Measurements from ENCODE around the gene CCDC70. TPM values are rescaled to one million over a fixed set of nuclear protein-coding genes. Genes with fewer than 3 reads are reported as not detected.

Gene CCDC70
- total RNA-seq, 1 donor from 2014 or later: not detected

DNA sequence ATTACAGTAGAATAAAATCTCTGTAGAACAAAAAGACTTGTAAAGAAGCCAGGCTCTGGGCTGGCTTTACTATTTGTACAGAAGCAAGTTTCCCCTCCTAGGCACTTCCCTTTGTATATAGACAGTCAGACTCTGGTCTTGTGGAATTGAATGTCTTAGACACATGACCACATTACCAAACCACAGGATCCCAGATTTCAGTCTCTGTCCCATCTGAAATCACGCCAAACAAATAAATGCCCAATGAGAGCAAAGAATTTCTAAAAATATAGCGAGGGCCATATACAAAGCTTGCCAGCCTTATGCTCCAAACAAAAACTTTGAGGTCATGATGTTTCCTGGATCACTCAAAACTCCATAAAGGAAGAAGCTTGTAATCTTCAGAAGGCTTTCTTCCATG is 23.9 kb downstream of the CCDC70 start:
- no peak overlapping the region for H3K4me3 ChIP-seq (ENCODE audit: low read depth, low read length)
- H3K36me3 ChIP-seq (ENCODE audit: control insufficient read depth, insufficient read depth, low read length): no peaks in the 10 kb centered on the region
- FAIRE-seq (no peak), DNase-seq (ENCODE audit: low read depth) (no peak)
- TF ChIP-seq, protein P1, sequence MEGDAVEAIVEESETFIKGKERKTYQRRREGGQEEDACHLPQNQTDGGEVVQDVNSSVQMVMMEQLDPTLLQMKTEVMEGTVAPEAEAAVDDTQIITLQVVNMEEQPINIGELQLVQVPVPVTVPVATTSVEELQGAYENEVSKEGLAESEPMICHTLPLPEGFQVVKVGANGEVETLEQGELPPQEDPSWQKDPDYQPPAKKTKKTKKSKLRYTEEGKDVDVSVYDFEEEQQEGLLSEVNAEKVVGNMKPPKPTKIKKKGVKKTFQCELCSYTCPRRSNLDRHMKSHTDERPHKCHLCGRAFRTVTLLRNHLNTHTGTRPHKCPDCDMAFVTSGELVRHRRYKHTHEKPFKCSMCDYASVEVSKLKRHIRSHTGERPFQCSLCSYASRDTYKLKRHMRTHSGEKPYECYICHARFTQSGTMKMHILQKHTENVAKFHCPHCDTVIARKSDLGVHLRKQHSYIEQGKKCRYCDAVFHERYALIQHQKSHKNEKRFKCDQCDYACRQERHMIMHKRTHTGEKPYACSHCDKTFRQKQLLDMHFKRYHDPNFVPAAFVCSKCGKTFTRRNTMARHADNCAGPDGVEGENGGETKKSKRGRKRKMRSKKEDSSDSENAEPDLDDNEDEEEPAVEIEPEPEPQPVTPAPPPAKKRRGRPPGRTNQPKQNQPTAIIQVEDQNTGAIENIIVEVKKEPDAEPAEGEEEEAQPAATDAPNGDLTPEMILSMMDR (IDR thresholded peaks at IDR 0.05; ENCODE audit: insufficient read depth, low read length, severe bottlenecking): no peak
- H3K27me3 ChIP-seq (ENCODE audit: control insufficient read depth, insufficient read depth, low read length): no peaks in the 10 kb centered on the region

DNA sequence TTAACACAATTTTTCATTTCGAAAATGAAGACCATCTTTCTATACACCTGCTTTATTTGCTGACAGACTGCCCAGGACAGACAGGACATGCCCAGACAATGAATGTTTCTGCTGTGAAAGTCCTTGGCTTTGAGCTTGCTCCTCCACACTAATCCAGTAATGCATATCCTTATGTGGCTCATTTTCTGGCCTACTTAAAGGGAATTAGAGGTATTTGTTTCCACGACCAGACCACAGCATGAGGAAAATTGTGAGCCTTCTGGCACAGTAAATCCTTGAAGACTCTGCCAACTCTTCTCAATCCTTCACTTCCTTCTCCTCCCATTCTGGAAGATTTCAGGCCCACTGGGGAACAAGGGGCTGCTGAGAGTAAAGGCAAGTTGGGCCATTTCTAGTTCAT is 25.7 kb downstream of the CCDC70 start:
- no peak for FAIRE-seq
- peak; percentile 63 for DNase-seq (ENCODE audit: low read depth)
- no peaks in the 10 kb centered on the region for H3K27me3 ChIP-seq (ENCODE audit: control insufficient read depth, insufficient read depth, low read length)
- TF ChIP-seq, protein P1 (IDR thresholded peaks at IDR 0.05; ENCODE audit: insufficient read depth, low read length, severe bottlenecking): no peak
- H3K4me3 ChIP-seq (ENCODE audit: low read depth, low read length): no peak overlapping the region
- no peaks in the 10 kb centered on the region for H3K36me3 ChIP-seq (ENCODE audit: control insufficient read depth, insufficient read depth, low read length)

DNA sequence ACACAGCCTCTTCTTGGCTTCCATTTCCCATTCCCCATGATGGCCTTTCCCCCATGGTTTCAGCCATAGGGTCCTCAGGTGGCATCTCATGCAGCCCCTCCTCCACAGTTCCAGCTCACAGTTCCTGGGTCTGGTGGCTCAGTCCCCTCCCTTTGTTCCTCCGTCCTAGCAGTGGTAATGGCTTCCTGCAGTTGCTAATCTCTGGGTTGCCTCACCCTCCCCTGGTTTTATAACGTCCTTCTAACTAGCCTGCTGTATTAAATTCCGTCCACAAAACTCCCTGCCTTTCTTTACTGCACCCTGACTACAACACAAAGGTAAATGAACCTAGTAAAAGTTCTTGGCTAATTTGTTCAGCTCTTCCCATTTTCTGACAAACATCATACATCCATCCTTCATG is 30.9 kb downstream of the CCDC70 start:
- H3K36me3 ChIP-seq (ENCODE audit: control insufficient read depth, insufficient read depth, low read length): no peaks in the 10 kb centered on the region
- H3K4me3 ChIP-seq (ENCODE audit: low read depth, low read length): no peak overlapping the region
- DNase-seq (ENCODE audit: low read depth) (no peak), FAIRE-seq (no peak)
- TF ChIP-seq, protein P1 (IDR thresholded peaks at IDR 0.05; ENCODE audit: insufficient read depth, low read length, severe bottlenecking): no peak
- peaks cover 1% of the 10 kb centered on the region for H3K27me3 ChIP-seq (ENCODE audit: control insufficient read depth, insufficient read depth, low read length)

DNA sequence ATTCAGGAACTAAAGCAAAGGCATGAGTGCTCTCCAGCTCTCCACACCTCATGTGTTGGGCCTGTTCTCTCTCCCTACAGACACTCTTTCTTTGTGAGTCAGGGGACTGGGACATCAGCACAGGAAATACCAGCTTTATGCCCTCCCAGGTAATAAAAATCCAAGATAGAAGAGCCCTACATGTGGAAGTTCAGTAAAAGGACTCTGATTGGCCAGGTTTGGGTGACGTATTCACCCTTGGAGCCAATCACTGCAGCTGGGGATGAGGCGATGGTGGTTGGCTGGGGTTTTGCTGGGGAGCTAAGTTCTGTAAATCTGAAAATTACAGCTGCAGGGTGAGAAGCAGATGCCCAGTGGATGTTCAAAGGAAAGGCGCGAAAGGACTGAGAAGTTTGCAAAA is 32.5 kb downstream of the CCDC70 start:
- DNase-seq (ENCODE audit: low read depth): no peak
- H3K4me3 ChIP-seq (ENCODE audit: low read depth, low read length): no peak overlapping the region
- no peak for FAIRE-seq
- TF ChIP-seq, protein P1 (IDR thresholded peaks at IDR 0.05; ENCODE audit: insufficient read depth, low read length, severe bottlenecking): no peak
- no peaks in the 10 kb centered on the region for H3K36me3 ChIP-seq (ENCODE audit: control insufficient read depth, insufficient read depth, low read length)
- H3K27me3 ChIP-seq (ENCODE audit: control insufficient read depth, insufficient read depth, low read length): peaks cover 1% of the 10 kb centered on the region

DNA sequence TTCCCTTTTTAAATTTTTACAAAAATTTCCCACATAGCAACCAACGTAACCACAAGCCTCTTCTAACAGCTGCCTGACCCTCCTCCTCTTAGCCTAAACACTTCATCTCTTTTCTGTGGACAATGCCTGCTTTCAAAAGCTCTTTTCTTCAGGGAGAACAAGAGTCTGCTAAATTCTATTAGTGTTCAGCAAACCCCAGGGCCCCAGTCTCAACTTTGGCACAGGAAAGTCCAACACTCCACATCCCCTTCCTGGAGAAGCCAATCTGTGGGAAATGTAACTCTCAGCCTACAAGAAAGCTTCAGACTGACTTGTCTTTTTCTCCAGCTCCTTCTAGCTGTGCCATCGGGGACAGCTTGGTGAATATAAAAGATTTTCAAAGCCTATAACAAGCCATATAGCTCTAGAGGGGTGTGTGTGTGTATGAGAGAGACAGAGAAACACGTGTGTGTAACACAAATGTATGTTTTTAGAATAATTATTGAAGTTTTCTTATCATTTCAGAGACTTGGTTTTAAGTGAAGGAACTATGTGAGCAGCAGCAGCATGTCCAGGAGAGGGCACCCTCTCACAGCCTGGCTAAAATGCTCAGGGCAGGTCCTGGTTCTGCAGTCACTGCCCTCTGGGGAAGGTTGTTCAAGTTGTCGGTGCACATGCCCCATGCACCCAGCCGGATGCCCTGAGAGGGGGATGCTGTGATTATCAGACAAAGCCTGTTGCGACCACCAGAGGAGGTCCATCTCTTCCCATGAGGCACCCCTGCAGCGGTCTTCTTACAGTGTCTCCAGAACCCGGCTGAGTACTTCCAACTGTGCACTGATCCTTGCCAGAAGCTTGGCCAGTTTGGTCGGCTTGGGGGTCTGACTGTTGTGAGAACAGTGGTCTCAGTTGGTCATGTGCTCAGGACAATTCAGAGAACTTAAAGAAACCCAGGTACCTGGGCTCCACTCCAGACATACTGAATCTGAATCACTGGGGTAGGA is 34.4 kb downstream of the CCDC70 start:
- peak; percentile 46 for DNase-seq (ENCODE audit: low read depth)
- H3K4me3 ChIP-seq (ENCODE audit: low read depth, low read length): no peak overlapping the region
- peak; percentile 43 for FAIRE-seq
- TF ChIP-seq, protein P1 (IDR thresholded peaks at IDR 0.05; ENCODE audit: insufficient read depth, low read length, severe bottlenecking): peak; percentile 89
- peaks cover 3% of the 10 kb centered on the region for H3K27me3 ChIP-seq (ENCODE audit: control insufficient read depth, insufficient read depth, low read length)
- no peaks in the 10 kb centered on the region for H3K36me3 ChIP-seq (ENCODE audit: control insufficient read depth, insufficient read depth, low read length)
